ENCODE results near the gene PRKACA. TPM values are rescaled to one million over a fixed set of nuclear protein-coding genes. Genes with fewer than 3 reads are reported as not detected.
"Not testable (repeated sequence)": the region's sequence is repeated elsewhere in the genome, so short reads cannot be mapped to it uniquely, and the experiment has no call there.

The PRKACA gene
- total RNA-seq, 1 donor from 2014 or later = 82.9 TPM

GRCh38 chr19:14147797-14148605 lies 30.4 kb upstream of the PRKACA start:
- TF ChIP-seq CTCF (IDR thresholded peaks at IDR 0.05; ENCODE audit: partially characterized antibody, unreplicated experiment) = peak; percentile 92
- no peak overlapping the region for H3K27ac Mint-ChIP-seq (ENCODE audit: unreplicated experiment)
- H3K4me1 Mint-ChIP-seq (ENCODE audit: low read depth, unreplicated experiment) = peaks cover 14% of the 10 kb centered on the region
- no peak overlapping the region for H3K4me3 Mint-ChIP-seq (ENCODE audit: unreplicated experiment)
- peaks cover 11% of the 10 kb centered on the region for H3K27me3 Mint-ChIP-seq (ENCODE audit: unreplicated experiment)
- H3K9me3 Mint-ChIP-seq (ENCODE audit: unreplicated experiment) = peaks cover 5% of the 10 kb centered on the region
- DNase-seq = peak; percentile 86
- H3K36me3 Mint-ChIP-seq (ENCODE audit: unreplicated experiment) = no peaks in the 10 kb centered on the region

GRCh38 chr19:14146789-14147216 lies 29.2 kb upstream of the PRKACA start:
- H3K36me3 Mint-ChIP-seq (ENCODE audit: unreplicated experiment) = no peaks in the 10 kb centered on the region
- no peak for TF ChIP-seq CTCF (IDR thresholded peaks at IDR 0.05; ENCODE audit: partially characterized antibody, unreplicated experiment)
- peak overlapping the region; percentile 33 for H3K27ac Mint-ChIP-seq (ENCODE audit: unreplicated experiment)

GRCh38 chr19:14146169-14146568 lies 28.6 kb upstream of the PRKACA start:
- H3K27me3 Mint-ChIP-seq (ENCODE audit: unreplicated experiment); H3K9me3 Mint-ChIP-seq (ENCODE audit: unreplicated experiment); H3K4me3 Mint-ChIP-seq (ENCODE audit: unreplicated experiment); H3K36me3 Mint-ChIP-seq (ENCODE audit: unreplicated experiment); H3K27ac Mint-ChIP-seq (ENCODE audit: unreplicated experiment); DNase-seq: not testable (repeated sequence)
- H3K4me1 Mint-ChIP-seq (ENCODE audit: low read depth, unreplicated experiment) = peaks cover 11% of the 10 kb centered on the region

More at GRCh38 chr19:14146789-14147216, 29.2 kb upstream of the PRKACA start:
- no peak overlapping the region for H3K4me3 Mint-ChIP-seq (ENCODE audit: unreplicated experiment)
- peaks cover 11% of the 10 kb centered on the region for H3K4me1 Mint-ChIP-seq (ENCODE audit: low read depth, unreplicated experiment)
- H3K27me3 Mint-ChIP-seq (ENCODE audit: unreplicated experiment) = peaks cover 9% of the 10 kb centered on the region
- H3K9me3 Mint-ChIP-seq (ENCODE audit: unreplicated experiment) = peaks cover 5% of the 10 kb centered on the region
- no peak for DNase-seq

- peaks cover 11% of the 10 kb centered on the region for H3K4me1 Mint-ChIP-seq (ENCODE audit: low read depth, unreplicated experiment)
- H3K9me3 Mint-ChIP-seq (ENCODE audit: unreplicated experiment) = peaks cover 5% of the 10 kb centered on the region
- no peak for TF ChIP-seq CTCF (IDR thresholded peaks at IDR 0.05; ENCODE audit: partially characterized antibody, unreplicated experiment)
- H3K36me3 Mint-ChIP-seq (ENCODE audit: unreplicated experiment) = no peaks in the 10 kb centered on the region
- H3K4me3 Mint-ChIP-seq (ENCODE audit: unreplicated experiment) = no peak overlapping the region
- H3K27ac Mint-ChIP-seq (ENCODE audit: unreplicated experiment) = no peak overlapping the region
- H3K27me3 Mint-ChIP-seq (ENCODE audit: unreplicated experiment) = peaks cover 7% of the 10 kb centered on the region
- no peak for DNase-seq
These were observed 27.8 kb upstream of the PRKACA start for GRCh38 chr19:14145381-14145780.

GRCh38 chr19:14142262-14143190 lies 25.0 kb upstream of the PRKACA start:
- Mint-ChIP-seq H3K9me3 (ENCODE audit: unreplicated experiment) (no peaks in the 10 kb centered on the region), H3K27ac (ENCODE audit: unreplicated experiment) (no peak overlapping the region), H3K4me3 (ENCODE audit: unreplicated experiment) (no peak overlapping the region), H3K36me3 (ENCODE audit: unreplicated experiment) (no peaks in the 10 kb centered on the region), H3K4me1 (ENCODE audit: low read depth, unreplicated experiment) (peaks cover 2% of the 10 kb centered on the region), H3K27me3 (ENCODE audit: unreplicated experiment) (peaks cover 2% of the 10 kb centered on the region)
- DNase-seq = no peak
- no peak for TF ChIP-seq CTCF (IDR thresholded peaks at IDR 0.05; ENCODE audit: partially characterized antibody, unreplicated experiment)

All from glutamatergic neuron (in vitro differentiated cells).